Testis (tissue), 3 donors: ENCODE results near the gene C11orf58. TPM values are rescaled to one million over a fixed set of nuclear protein-coding genes. Genes with fewer than 3 reads are reported as not detected.

ENCODE experiments used
- DNase-seq: peaks from one replicate; pipeline ENCODE4 v3.0.0-alpha.2; 2019
- H3K27ac ChIP-seq, 2 donors: fragments of 200-600 bp; sonication (generic); one replicate each; pipeline ENCODE4 v1.5.1; 2019
- H3K27me3 ChIP-seq: fragments of 200-600 bp; sonication (generic); one replicate; pipeline ENCODE4 v1.5.1; 2019
- H3K36me3 ChIP-seq: fragments of 200-600 bp; sonication (generic); one replicate; pipeline ENCODE4 v1.5.1; 2017; ENCODE audit warnings: low read depth; ENCODE audit errors: missing control alignments
- H3K4me1 ChIP-seq: fragments of 200-600 bp; sonication (generic); one replicate; pipeline ENCODE4 v1.5.1; 2019
- H3K4me3 ChIP-seq, 2 donors: fragments of 200-600 bp; sonication (generic); one replicate each; pipeline ENCODE4 v1.5.1; 2017 to 2019
- H3K9me3 ChIP-seq: fragments of 200-600 bp; sonication (generic); one replicate; pipeline ENCODE4 v1.5.1; 2017
- CTCF ChIP-seq, 3 experiments: fragments of 450-650 bp in 2 of 3; fragments of 200-600 bp in 1 of 3; sonication (generic) in 1 of 3; IDR thresholded peaks; one replicate each; pipeline ENCODE4 v1.5.1; 2016 to 2019; ENCODE audit warnings: antibody characterized with exemption in 3 of 3, mild to moderate bottlenecking in 2 of 3, moderate library complexity in 1 of 3
- POLR2A ChIP-seq: fragments of 450-650 bp; IDR thresholded peaks from one replicate; pipeline ENCODE4 v1.6.1; 2017; ENCODE audit warnings: antibody characterized with exemption, mild to moderate bottlenecking, moderate library complexity
- WGBS, 2 donors: methylation state at CpG; one replicate each; pipeline ENCODE4 v1.1.5; 2018; 5-methylcytosine and 5-hydroxymethylcytosine counted together
- intact Hi-C: fragments of 100-400 bp; cut with DNase I; formaldehyde crosslinking; loops from one replicate; pipeline ENCODE4 v1.15.1; 2023; ENCODE audit warnings: low total_unique reads
- polyA plus RNA-seq: library from polyadenylated mRNA; stranded (reverse); fragments of 350-450 nt; fragmentation: Illumina TruSeq; extraction: RNeasy Lipid Tissue Mini Kit (QIAGEN cat#74804); gene quantifications from one replicate; pipeline ENCODE4 v1.2.3, GENCODE V29; 2014; ENCODE audit warnings: low read depth, low replicate concordance; ENCODE audit not compliant: insufficient read depth
- total RNA-seq, 2 donors: library from RNA; depleted of rRNA; stranded (reverse); fragments of >200 nt; gene quantifications; one replicate each; pipeline ENCODE4 v1.2.3, GENCODE V29; 2016

Gene C11orf58
- total and polyA plus RNA-seq, 3 donors from 2014 or later = 139 to 178 (median 153) TPM

DNA sequence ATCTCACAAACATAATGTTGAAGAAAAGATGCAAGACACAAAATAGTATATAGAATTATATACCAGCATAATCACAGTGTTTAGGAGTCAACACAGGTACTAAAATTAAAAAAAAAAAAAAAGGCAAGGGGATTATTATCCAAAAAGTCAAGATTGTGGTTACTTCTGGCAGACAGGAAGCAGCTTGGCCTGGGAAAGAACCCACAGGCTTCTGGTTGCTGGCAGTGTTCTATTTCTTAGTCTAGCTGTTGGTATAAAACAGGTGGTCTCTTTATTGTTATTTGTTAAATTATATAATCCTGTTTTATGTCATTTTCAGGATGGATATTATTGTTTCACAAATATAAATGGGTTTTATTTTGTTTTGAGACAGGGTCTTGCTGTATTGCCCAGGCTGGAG is 54.0 kb downstream of the C11orf58 start:
- DNase-seq = no peak
- TF ChIP-seq CTCF (IDR thresholded peaks at IDR 0.05) (no peak), POLR2A (no peak)
- H3K27me3 ChIP-seq = no peaks in the 10 kb centered on the region
- H3K4me1 ChIP-seq = peaks cover 13% of the 10 kb centered on the region
- no peaks in the 10 kb centered on the region for H3K9me3 ChIP-seq
- no peak overlapping the region for H3K27ac ChIP-seq
- intact Hi-C loops = no loop called here
- H3K36me3 ChIP-seq = no peaks in the 10 kb centered on the region
- no peak overlapping the region for H3K4me3 ChIP-seq

GRCh38 chr11:16793009-16793408 is 54.6 kb downstream of the C11orf58 start:
- TF ChIP-seq POLR2A = no peak
- TF ChIP-seq CTCF (IDR thresholded peaks at IDR 0.05) = no peak
- WGBS, 2 donors = 89 to 94% methylated on average over 3 of the region's 3 CpGs
- H3K4me1 ChIP-seq = peaks cover 13% of the 10 kb centered on the region
- intact Hi-C loops = no loop called here
- no peaks in the 10 kb centered on the region for H3K36me3 ChIP-seq
- DNase-seq = no peak
- no peaks in the 10 kb centered on the region for H3K27me3 ChIP-seq
- H3K9me3 ChIP-seq = no peaks in the 10 kb centered on the region
- no peak overlapping the region for H3K4me3 ChIP-seq
- H3K27ac ChIP-seq = no peak overlapping the region

- Histone ChIP-seq H3K36me3 (no peaks in the 10 kb centered on the region), H3K27me3 (no peaks in the 10 kb centered on the region), H3K27ac (no peak overlapping the region), H3K4me3 (no peak overlapping the region), H3K9me3 (no peaks in the 10 kb centered on the region), H3K4me1 (peaks cover 13% of the 10 kb centered on the region)
- intact Hi-C loops = no loop called here
- WGBS, 2 donors = 88 to 89% methylated on average over 3 of the region's 3 CpGs
- TF ChIP-seq CTCF (IDR thresholded peaks at IDR 0.05) (no peak), POLR2A (no peak)
- no peak for DNase-seq
Observed at GRCh38 chr11:16793511-16793910, 55.1 kb downstream of the C11orf58 start.

- no peak for DNase-seq
- no peak overlapping the region for H3K27ac ChIP-seq
- H3K4me1 ChIP-seq = peaks cover 13% of the 10 kb centered on the region
- H3K27me3 ChIP-seq = no peaks in the 10 kb centered on the region
- H3K9me3 ChIP-seq = no peaks in the 10 kb centered on the region
- intact Hi-C loops = no loop called here
- TF ChIP-seq POLR2A (no peak), CTCF (IDR thresholded peaks at IDR 0.05) (no peak)
- WGBS, 2 donors = 87 to 89% methylated on average over 17 of the region's 17 CpGs
- H3K36me3 ChIP-seq = no peaks in the 10 kb centered on the region
- no peak overlapping the region for H3K4me3 ChIP-seq
Observed at GRCh38 chr11:16794047-16794818, 55.8 kb downstream of the C11orf58 start.

GRCh38 chr11:16795146-16795545 is 56.7 kb downstream of the C11orf58 start:
- H3K27me3 ChIP-seq = no peaks in the 10 kb centered on the region
- TF ChIP-seq CTCF (IDR thresholded peaks at IDR 0.05) (no peak), POLR2A (no peak)
- WGBS, 2 donors = 86 to 89% methylated on average over 8 of the region's 8 CpGs
- no peaks in the 10 kb centered on the region for H3K36me3 ChIP-seq
- intact Hi-C loops = no loop called here
- H3K4me1 ChIP-seq = peaks cover 13% of the 10 kb centered on the region
- H3K27ac ChIP-seq = no peak overlapping the region
- no peaks in the 10 kb centered on the region for H3K9me3 ChIP-seq
- H3K4me3 ChIP-seq = no peak overlapping the region
- no peak for DNase-seq
